NCI-H146 (cell line): ENCODE results near the gene EEF1AKMT1.

Experiments used
- DNase-seq: peaks from one replicate; lab custom pipeline; 2025; lab: John Stamatoyannopoulos, UW

Gene EEF1AKMT1, protein sequence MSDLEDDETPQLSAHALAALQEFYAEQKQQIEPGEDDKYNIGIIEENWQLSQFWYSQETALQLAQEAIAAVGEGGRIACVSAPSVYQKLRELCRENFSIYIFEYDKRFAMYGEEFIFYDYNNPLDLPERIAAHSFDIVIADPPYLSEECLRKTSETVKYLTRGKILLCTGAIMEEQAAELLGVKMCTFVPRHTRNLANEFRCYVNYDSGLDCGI

DNA sequence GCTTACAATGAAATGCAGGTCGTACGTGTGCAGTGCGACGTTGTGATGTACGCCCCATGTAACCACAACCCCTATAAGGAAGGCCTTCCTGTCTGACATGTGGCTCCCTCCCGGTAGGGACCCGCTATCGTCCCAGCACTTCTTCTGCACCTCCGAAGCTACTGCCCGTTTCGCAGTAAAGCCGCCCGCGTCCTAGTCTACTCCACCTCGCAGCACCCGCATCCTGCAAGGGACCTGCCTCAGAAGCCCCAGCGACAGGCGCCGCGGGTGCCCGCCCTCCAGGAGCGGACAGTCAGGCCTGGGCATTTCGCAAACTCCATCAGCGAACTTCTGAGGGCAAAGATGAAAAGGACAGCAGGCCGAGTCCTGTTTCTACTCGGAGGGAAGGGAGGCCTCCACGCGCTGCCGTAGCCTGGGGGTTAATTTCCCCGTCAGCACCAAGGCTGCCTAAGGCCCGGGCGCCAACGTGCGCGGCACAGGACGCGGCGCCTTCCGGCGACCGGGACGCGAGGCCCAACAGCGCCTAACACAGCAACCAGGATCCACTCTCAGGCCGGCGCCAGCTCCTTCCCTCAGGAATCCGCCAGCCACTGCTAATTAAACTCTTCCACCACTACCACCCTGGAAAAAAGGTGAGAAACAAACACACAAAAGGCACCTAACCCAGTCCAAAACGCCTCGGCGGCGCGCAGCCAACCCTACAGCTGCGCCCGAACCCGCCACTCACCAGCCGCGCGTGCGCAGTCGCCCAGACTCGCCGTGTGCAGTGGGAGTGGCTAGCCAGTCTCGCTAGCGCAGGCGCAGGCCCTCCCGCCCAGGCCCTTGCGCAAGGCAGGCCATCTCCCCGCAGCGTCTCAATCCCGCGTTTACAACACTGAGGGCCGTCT is at the start of gene EEF1AKMT1:
EEF1AKMT1 (minus strand) TSS at position 768 of the 887 bp plus-strand sequence. CDS start 16,363 bp downstream, outside the sequence.
- peak; percentile 89 for DNase-seq

DNA sequence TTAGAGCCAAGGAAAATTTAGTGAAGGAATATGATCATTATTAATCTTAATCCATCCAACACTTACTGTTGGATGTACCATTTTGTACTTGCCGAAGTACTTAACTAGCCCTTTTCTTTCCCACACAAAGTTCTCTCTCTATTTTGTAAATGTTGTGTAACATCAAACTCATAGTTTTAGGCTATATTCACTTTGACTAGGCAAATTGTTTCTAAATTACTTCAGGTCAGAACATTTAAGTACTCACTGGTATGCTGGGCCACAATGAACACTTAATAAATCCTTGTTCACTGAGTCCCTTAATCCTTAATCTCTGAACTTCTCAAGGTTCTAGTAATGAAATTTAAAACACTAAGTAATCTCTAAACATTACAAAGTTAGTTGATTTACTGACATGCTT is 49.3 kb upstream of the EEF1AKMT1 start:
- no peak for DNase-seq

DNA sequence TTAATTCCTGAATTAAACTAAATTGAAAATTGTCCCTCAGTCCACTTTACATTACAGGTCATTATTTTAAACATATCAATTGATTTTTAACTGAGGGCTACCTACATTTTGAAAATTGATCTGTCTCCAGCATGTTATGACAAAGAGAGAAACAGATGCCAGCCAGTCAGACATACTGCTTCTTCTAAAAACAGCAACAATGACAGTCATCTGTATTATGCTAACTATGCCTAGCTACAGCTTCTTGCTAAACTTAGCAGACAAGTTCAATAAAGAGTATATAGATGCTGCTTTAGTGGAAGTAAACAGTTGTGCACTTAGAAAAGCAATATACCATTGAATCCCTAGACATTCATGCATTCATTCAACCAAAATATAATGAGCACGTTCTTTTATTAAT is 48.6 kb upstream of the EEF1AKMT1 start:
- no peak for DNase-seq

DNA sequence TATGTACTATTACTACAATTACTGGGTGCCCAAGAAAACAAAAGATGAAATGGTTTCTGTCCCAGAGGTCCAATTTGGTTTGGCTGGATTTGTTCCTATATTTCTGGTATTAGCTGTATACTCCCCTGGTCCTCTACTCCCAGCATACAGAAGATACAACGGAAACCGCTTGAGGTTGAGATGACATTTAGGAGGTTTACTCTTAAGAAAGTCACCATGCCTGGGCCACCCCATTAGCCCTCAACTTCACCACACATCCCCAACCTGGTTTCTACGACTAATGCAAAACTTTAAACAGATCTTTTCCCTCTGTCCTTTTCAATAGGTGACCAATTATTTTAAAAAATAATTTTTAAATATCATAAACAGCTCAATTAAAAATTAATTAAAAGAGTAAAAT is 46.0 kb upstream of the EEF1AKMT1 start:
- no peak for DNase-seq

DNA sequence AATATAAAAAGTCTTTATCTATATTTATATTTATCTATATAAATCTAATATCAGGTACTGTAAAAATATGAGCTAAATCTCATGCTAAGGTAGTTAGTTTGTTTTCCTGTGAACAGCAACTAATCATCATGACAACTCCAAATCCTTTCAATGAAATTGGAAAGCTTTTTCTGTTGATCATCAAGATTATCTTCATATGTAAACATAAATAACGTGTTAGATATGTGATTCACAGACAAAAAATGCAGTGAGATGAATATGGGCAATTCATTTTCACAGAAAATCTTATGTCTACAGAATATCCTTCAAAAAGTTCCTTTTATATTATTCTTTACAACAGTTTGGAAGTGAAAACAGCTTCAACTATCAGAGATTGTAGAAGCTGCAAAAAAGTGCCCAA is 41.7 kb upstream of the EEF1AKMT1 start:
- DNase-seq = no peak

DNA sequence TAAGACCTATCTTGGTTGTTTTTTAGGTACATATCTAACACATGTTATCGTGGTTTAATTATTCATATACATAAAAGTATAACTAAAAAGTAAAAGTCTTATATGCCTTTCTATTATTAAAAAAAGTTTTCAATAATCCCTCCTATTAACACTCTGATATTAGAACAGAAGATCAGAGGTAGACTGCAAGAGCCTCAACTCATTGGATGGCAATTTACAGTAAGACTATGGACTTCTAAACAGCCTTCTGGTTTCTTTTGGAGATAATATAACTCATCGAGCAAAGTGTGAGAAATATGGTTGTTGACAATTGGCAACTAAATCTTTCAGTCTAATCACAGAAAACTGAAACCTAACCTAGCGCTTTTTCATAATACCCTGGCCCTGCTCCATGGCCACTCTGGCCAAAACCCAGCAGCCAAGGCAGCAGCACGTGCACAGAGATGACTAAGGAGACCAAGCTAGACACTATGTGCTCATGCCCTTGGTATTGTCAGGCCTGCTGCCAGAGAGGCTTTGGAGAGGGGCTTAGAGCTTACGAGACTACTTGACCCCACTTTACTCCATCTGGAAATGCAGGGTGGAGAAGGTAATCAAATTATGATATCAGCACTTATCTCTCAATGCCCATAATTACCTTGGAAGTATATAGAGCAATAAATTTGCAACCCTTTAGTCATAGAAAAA is 40.6 kb upstream of the EEF1AKMT1 start:
- no peak for DNase-seq

DNA sequence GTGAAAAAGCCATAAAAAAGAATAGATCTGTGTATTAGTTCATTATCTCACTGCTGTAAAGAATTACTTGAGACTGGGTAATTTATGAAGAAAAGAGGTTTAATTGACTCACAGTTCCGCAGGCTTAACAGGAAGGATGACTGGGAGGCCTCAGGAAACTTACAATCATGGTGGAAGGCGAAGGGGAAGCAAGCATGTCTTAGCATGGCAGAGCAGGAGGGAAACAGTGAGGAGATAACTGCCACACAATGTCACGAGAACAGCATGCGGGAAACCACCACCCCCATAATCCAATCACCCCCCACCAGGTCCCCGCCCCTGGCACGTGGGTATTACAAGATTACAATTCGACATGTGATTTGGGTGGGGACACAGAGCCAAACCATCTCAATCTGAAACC is 39.1 kb upstream of the EEF1AKMT1 start:
- no peak for DNase-seq

DNA sequence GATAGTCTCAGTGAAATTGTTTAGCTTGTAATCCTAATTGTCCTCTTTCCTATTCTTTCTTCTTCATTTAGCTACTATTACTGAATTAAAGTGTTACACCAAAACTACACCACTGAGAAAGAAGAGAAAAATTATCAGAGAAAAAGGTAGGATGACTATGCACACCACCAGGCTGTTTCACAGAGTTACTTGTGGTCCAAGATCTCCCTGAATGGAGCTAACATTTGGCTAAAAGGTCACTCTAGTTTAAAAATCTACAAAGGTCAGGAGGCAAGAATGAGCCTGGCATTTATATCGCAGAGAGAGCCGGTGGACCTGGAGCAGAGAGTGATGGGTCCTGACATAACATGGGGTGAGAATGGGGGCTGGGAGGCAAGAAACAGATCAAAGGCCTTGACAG is 37.0 kb upstream of the EEF1AKMT1 start:
- no peak for DNase-seq

DNA sequence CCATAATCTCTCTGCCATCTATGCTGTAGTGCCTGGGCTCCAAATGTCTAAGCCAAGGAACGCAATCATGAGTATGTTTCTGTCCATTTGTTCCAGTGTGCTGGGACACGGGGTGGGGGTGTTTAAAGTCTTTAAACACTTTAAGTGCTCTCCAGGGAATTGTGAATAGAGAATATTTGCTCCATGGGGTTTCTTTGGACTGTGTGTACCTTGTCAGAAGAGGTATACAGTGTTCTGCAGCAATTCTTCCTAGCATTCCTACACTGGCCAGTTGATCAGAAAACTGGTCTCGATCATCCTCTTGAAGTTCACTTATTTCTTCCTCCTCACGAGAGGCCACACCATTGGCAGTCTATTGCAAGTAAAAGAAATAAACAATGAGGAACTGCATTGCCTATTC is 35.1 kb upstream of the EEF1AKMT1 start:
- DNase-seq = no peak

DNA sequence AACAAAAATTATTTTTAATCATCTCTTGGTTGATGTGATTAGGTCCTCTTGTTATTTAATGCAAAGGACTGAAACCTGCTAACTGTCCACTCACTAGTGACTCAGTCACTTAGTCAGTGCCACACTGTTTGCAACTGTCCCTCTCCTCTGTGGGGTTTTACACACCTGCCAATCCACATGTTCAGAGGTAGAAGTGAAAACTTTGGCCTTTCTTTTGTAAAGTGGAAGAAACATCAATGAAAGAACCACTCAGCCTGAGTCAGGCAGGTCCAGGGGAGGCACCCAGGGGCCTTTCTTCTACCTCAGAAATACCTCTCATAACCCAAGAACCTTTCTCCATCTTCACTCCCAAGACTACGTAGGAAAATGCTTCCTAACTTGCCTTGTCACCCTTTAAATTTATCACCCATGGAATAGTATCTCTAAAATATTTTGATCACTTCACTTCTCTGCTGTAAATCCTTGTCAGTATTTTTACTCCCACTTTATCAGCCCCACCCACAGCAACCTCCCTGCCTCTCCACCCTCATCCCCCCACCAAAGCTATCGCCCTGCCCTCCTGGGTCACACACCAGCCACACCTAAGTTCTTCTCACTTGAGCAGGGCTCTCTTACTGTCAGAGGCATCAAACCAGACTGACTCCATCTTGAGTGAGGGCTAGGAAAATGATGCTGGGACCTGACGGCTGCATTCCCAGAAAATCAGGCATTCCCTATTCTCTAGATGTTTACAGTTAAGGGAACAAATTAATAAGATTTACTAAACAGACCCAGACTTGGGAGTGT is 29.6 kb upstream of the EEF1AKMT1 start:
- DNase-seq = no peak

DNA sequence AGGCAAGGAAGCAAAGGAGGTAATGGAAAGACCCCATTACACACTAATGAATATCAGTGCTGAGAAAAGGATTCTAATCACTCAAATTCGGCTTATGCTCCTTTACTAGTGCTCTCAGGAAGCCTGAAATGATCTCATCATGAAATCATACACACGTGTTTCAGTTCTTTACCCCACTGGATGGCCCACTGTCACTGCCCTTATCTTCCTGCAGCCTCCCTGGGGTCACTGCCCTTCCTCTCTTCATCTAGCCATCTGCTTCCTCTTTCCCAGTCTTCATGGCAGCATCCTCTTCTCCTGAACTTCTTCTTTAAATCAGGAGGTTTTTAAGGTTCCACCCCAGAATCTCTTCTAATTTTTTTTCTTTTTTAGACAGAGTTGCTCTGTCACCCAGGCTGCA is 27.9 kb upstream of the EEF1AKMT1 start:
- DNase-seq = no peak

DNA sequence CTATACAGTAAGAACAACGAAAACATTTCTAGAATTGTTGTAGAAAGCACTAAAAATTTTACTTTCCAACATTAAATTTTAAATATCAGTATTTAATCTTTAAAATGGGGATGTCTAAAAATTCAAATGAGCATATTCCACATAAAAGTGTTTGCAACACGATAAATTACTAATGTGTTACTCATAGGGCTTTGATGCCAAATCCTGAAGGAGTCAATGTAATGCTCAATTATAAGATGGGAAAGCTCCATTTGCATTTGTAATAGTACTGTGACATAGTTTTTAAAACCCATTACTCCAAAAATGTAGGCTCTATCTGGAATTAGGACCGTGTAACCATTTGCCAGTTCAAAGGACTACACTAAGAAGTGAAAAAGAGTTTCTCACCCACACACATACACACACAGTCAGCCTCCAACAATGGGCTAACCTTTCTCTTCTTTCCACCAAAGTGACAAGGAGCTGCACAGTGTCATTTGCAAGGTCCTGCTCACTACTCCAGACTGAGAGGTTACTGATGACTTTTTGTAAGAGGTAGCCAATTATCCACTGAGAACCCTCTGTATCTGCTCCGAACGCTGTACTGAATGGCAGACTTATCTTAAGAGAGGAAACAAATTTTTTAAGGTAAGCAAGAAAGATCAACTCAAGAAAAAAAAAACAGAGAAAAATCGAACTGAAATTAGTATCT is 26.1 kb upstream of the EEF1AKMT1 start:
- DNase-seq = no peak

DNA sequence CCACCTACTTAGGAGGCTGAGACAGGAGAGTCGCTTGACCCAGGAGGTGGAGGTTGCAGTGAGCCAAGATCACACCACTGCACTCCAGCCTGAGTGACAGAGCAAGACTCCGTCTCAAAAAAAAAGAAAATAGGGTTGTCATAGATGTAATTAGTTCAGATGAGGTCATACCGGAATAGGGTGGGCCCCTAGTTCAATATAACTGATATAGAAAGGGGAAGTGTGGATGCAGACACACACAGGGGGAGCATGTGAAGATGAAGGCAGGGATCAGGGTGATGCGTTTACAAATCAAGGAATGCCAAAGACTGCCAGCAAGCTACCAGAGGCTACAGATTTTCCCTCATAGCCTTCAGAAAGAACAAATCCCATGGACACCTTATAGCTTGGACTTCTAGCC is 24.3 kb upstream of the EEF1AKMT1 start:
- no peak for DNase-seq

DNA sequence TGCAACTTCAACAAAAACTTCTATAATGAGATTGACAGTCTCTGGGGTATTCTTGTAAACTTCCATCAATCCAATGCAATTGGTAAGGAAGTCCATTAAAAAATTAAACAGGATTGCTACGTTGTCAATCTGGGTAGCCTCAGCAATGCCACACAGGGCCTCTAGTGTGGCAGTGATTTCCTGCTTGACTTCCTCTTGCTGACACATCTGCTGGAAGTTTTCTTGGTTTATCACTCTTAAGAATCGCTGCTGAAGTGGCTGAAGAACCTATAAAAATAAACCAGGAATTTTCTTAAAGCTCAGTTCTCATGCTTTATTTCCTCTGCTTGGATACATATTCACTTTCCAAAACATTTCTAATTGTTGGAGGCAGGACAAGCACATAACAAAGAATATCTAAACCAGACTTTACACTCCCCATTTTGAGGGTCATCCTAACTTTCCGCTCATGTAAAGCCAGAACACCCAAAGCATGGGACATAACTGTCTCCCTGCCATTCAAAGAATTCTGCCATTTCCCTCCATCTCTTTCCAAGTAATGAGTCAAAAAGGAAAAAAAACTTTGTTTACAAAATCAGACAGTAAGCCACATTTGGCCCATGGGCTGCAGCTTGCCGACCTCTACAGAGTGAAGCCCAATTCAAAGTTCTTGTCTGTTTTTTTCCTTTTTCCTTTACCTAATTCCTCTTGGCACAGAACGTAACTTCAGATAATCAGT is 23.2 kb upstream of the EEF1AKMT1 start:
- no peak for DNase-seq

DNA sequence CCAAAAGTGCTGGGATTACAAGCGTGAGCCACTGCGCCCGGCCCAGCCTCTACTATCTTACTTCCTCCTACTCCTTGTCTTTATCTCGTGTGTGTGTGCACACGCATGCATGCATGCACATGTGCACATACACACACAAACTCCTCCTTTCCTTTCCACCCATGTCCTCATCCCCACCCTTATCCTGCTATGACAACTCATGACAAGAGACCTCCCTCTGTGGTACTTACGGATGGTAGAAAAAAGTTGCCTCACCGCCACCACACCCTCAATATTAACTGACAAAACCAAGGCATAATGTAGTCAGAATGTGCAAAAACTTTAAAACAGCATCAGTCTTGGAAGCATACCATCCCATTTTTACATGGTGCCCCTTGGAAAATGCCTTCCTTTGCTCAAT is 15.9 kb upstream of the EEF1AKMT1 start:
- DNase-seq = no peak

DNA sequence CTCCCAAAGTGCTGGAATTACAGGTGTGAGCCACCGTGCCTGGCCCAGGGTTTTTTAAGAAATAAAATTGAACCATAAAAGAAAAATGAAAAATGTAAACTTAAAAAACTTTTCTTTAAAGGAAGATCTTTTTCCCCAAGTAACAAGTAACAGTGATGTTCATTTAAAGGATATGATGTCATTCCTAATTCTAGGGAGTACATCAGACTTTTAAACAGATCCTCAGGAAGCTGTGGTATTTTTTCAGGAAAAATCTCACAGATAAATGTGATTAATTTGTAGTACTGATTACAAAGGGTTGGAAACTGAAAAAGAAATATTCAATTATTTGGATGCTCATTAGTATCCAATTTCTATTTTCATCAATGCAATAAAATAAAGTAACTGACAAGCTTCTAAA is 14.6 kb upstream of the EEF1AKMT1 start:
- no peak for DNase-seq

DNA sequence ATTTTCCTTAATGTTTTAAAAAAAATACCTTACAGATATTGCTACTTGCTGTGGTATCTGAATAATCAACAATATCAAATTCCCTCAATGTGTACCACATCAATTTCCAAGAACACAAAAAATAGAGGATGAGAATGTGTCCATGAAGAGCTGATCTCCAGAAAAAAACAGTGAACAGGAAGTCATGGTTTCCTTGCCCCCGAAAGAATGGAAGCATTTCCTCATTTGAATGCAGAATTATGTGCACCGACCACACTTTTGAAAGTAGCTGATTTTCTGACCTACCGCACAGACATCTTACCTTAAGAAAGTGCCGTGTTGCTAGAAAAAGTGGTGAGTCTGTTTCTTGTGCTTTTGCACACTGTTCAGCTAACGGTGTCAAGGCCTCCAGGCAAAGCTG is 13.4 kb upstream of the EEF1AKMT1 start:
- DNase-seq = no peak

DNA sequence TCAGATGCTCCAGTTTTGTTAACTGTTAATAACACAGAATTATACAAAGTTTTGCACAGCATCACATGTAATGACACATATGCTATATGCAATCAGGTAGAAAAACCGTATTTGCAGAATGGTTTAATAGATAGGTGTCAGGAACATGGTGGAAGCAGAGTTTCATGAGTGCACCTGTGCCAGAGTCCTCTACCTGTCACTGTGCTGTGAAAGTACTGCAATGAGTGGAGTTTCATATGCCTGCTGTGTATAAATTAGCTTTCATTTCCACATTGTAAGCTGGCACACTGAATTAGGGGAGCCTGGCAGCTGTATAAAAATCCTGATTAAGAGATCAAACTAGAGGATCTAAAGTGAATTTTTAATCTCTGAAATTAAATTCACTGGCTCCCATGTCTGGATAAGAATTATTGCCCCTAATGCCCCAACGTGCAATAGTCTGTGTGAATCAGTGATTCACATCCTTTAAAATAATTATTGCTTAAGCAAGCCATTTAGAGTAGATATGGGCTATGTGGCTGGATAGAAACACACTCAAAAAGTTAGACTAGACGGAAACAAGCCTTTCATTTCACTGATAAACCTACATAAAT is 8.5 kb upstream of the EEF1AKMT1 start:
- no peak for DNase-seq

DNA sequence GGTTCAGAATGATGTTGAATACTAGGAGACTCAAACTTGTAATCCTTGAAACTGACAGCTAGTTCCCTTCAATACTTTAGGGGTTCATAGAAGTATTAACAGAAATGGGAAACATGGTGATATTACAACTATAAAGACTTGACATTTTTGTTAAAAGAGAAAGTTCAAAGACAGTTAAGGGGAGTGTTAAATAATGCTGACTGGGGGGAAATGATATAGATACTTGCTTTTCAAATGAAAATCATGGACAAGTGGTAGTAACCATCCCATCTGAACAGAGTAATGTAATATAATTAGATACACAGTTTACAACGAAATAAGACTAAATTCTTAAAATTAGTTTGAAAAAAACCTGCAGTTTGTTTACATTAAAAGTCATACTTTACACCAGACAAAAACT is 6.6 kb upstream of the EEF1AKMT1 start:
- no peak for DNase-seq

DNA sequence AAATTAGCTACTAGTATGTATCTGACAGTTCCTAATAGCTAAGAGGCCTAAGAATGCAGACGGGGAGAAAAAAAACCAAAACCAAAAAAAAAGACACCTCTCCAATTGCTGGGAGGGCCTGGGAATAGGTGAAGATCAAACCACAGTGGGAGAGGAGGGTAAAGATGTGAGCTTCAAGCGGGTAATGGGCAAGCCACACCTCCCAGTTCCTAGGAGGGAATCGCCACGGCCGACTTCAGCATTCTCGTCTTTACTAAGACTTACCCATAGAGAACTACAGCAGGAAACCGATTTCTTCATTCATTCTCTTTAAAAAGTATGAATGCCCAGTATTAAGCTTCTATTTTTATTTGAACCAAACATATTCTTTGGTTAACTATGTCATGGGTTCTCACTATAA is 5.6 kb upstream of the EEF1AKMT1 start:
- DNase-seq = no peak

DNA sequence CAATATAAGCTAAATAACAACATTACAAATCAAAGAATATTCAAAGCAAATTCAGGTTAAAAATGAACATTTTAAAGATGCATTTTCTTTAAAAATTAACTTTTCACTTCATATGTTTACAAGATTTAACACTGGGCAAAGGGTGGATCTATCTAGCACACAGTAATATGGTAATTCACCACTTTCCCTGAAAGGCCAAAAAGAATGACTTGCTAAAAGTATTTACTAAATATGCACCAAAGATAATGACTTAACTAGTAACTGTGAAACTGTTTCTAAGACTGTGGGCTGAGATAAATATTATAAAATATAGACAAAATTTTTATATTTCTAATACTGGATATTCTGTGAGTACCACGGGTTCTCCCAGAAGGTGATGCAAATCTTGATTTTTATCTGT is 4.5 kb upstream of the EEF1AKMT1 start:
- DNase-seq = no peak
